Sigmoid colon (tissue), 7 donors: ENCODE data around the gene CHPF. TPM values are rescaled to one million over a fixed set of nuclear protein-coding genes. Genes with fewer than 3 reads are reported as not detected.

Experiments used
- DNase-seq: peaks from one replicate; pipeline ENCODE4 v3.0.0-alpha.2; 2019
- H3K27ac ChIP-seq, 4 donors: fragments of 200-600 bp; sonication (generic); one replicate each; pipeline ENCODE4 v1.5.1; 2016 to 2019; ENCODE audit warnings: mild to moderate bottlenecking in 1 of 4
- H3K27me3 ChIP-seq, 3 donors: fragments of 200-600 bp; sonication (generic); one replicate each; pipeline ENCODE4 v1.5.1; 2019; ENCODE audit warnings: mild to moderate bottlenecking in 1 of 3
- H3K36me3 ChIP-seq, 4 donors: fragments of 200-600 bp; sonication (generic); one replicate each; pipeline ENCODE4 v1.5.1; 2016 to 2019
- H3K4me1 ChIP-seq, 4 donors: fragments of 200-600 bp; sonication (generic); one replicate each; pipeline ENCODE4 v1.5.1; 2017 to 2019
- H3K4me3 ChIP-seq, 4 donors: fragments of 200-600 bp; sonication (generic); one replicate each; pipeline ENCODE4 v1.5.1; 2017 to 2019; ENCODE audit warnings: mild to moderate bottlenecking in 2 of 4, moderate library complexity in 1 of 4
- H3K9me3 ChIP-seq, 4 donors: fragments of 200-600 bp in 3 of 4; sonication (generic) in 3 of 4; one replicate each; pipeline versions ENCODE4 v1.5.1 to v1.6.1; 2013 to 2019
- EP300 ChIP-seq, 4 donors: sonication (generic); formaldehyde crosslinking; IDR thresholded peaks; one replicate each; pipeline ENCODE4 v1.6.1; 2017; ENCODE audit warnings: antibody characterized with exemption in 4 of 4
- POLR2A ChIP-seq, 2 donors: fragments of 450-650 bp; IDR thresholded peaks; one replicate each; pipeline ENCODE4 v1.6.1; 2016; ENCODE audit warnings: antibody characterized with exemption in 2 of 2, mild to moderate bottlenecking in 2 of 2, moderate library complexity in 2 of 2
- POLR2AphosphoS5 ChIP-seq, 4 donors: sonication (generic); formaldehyde crosslinking; IDR thresholded peaks; one replicate each; pipeline ENCODE4 v1.6.1; 2017; ENCODE audit warnings: antibody characterized with exemption in 4 of 4
- WGBS, 2 donors: extraction: QIAGEN DNeasy Blood & Tissue Kit; methylation state at CpG; one replicate each; pipeline ENCODE4 v1.1.7; 2013; 5-methylcytosine and 5-hydroxymethylcytosine counted together
- intact Hi-C: fragments of 100-400 bp; cut with DNase I; formaldehyde crosslinking; loops from one replicate; pipeline ENCODE4 v1.15.1; 2023
- polyA plus RNA-seq, 3 donors: library from polyadenylated mRNA; stranded (reverse); fragments of 200-250 nt; gene quantifications; one replicate each; pipeline ENCODE4 v1.2.3, GENCODE V29; 2013
- total RNA-seq, 4 donors: library from RNA; depleted of rRNA; stranded (reverse); fragments of >200 nt; gene quantifications; one replicate each; pipeline ENCODE4 v1.1.0, GENCODE V29; 2016
- TF ChIP-seq, protein P1 (sequence below), 4 experiments: fragments of 450-650 bp in 3 of 4; fragments of 200-600 bp in 1 of 4; IDR thresholded peaks; one replicate each; pipeline ENCODE4 v1.5.1; 2016 to 2019; ENCODE audit warnings: antibody characterized with exemption in 4 of 4, mild to moderate bottlenecking in 3 of 4, moderate library complexity in 2 of 4
- donor health status: healthy with polysubstance abuse.
- donor health status: Bipolar disorder and iron deficiency.
- donor health status: healthy.

Gene CHPF
- total and polyA plus RNA-seq, 7 donors, result 5.5 to 39.1 (median 21.3) TPM

DNA sequence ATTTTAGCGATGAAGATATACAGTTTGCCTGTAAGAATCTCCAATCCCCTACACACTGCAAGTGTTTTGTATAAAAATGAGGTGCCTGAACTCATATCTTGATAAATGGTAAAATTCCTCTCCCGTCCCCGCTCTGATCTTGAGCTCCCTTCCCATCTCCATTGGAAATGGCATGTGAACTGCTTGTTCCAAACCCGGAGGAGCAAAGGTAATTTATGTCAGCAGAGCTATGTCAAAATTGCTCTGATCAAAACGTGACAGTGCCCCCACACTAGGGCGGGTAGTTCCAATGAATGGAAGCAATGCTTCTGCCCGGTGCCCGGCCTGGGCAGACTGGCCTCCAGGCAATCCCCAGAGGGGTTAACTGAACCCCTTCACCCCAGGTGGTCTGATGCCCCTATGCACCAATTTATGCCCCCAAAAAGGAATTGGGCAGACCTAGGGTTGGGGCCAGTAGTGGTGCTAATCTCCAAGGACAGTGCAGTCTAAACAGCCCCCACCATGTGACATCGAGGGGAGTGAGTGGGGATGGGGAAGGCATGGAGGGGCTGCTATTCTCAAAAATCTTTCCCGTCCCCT lies 48.6 kb downstream of the CHPF start:
- Histone ChIP-seq H3K36me3 (peaks cover 7 to 34% (median 15%) of the 10 kb centered on the region in 4 donors), H3K4me1 (peaks cover 0 to 50% (median 43%) of the 10 kb centered on the region in 4 donors)
- intact Hi-C loops, result no loop called here

GRCh38 chr2:219493086-219493485 lies 50.5 kb downstream of the CHPF start:
- intact Hi-C loops, result no loop called here
- no peak overlapping the region for H3K4me3 ChIP-seq
- H3K36me3 ChIP-seq, result peaks cover 21 to 53% (median 34%) of the 10 kb centered on the region in 4 donors
- H3K27ac ChIP-seq, result peak overlapping the region in 3 of 4 donors; percentile 89 to 99 (median 99)
- DNase-seq, result no peak
- no peaks in the 10 kb centered on the region for H3K9me3 ChIP-seq
- WGBS, 2 donors, result 90 to 91% methylated on average over 5 of the region's 5 CpGs
- TF ChIP-seq EP300 (IDR thresholded peaks at IDR 0.05), result no peak
- no peak for TF ChIP-seq POLR2A (IDR thresholded peaks at IDR 0.05)
- no peak for TF ChIP-seq POLR2AphosphoS5 (IDR thresholded peaks at IDR 0.05)
- TF ChIP-seq, protein P1, sequence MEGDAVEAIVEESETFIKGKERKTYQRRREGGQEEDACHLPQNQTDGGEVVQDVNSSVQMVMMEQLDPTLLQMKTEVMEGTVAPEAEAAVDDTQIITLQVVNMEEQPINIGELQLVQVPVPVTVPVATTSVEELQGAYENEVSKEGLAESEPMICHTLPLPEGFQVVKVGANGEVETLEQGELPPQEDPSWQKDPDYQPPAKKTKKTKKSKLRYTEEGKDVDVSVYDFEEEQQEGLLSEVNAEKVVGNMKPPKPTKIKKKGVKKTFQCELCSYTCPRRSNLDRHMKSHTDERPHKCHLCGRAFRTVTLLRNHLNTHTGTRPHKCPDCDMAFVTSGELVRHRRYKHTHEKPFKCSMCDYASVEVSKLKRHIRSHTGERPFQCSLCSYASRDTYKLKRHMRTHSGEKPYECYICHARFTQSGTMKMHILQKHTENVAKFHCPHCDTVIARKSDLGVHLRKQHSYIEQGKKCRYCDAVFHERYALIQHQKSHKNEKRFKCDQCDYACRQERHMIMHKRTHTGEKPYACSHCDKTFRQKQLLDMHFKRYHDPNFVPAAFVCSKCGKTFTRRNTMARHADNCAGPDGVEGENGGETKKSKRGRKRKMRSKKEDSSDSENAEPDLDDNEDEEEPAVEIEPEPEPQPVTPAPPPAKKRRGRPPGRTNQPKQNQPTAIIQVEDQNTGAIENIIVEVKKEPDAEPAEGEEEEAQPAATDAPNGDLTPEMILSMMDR (IDR thresholded peaks at IDR 0.05), result no peak
- H3K4me1 ChIP-seq, result peaks cover 0 to 34% (median 31%) of the 10 kb centered on the region in 4 donors
- no peaks in the 10 kb centered on the region for H3K27me3 ChIP-seq

More for the DNA sequence above, 48.6 kb downstream of the CHPF start:
- no peaks in the 10 kb centered on the region for H3K27me3 ChIP-seq
- peak overlapping the region; percentile 89 to 100 (median 99) for H3K27ac ChIP-seq
- no peak for DNase-seq
- 21 to 29% methylated on average over 10 of the region's 10 CpGs for WGBS, 2 donors
- no peak overlapping the region for H3K4me3 ChIP-seq
- no peaks in the 10 kb centered on the region for H3K9me3 ChIP-seq
- TF ChIP-seq POLR2A (IDR thresholded peaks at IDR 0.05) (no peak), POLR2AphosphoS5 (IDR thresholded peaks at IDR 0.05) (peak in 2 of 4 donors; percentile 34 to 38)

DNA sequence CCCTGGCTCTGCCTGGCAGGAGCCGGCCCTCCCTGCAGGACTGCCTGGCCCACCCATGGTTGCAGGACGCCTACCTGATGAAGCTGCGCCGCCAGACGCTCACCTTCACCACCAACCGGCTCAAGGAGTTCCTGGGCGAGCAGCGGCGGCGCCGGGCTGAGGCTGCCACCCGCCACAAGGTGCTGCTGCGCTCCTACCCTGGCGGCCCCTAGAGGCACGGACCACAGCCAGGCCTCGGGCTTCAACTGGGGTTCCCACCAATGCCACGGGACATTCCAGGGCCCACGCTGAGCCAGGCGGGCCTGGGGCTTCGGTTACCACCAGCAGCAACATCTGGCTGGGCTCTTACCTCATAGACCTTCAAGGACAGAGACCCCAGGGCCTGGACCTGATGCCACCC lies 51.0 kb downstream of the CHPF start:
- no peak for DNase-seq
- H3K4me1 ChIP-seq, result peaks cover 0 to 30% (median 29%) of the 10 kb centered on the region in 4 donors
- no peak overlapping the region for H3K4me3 ChIP-seq
- 66 to 72% methylated on average over 20 of the region's 20 CpGs for WGBS, 2 donors
- TF ChIP-seq POLR2A (IDR thresholded peaks at IDR 0.05) (no peak), POLR2AphosphoS5 (IDR thresholded peaks at IDR 0.05) (no peak), EP300 (IDR thresholded peaks at IDR 0.05) (no peak)
- TF ChIP-seq, protein P1 (IDR thresholded peaks at IDR 0.05), result no peak
- no peaks in the 10 kb centered on the region for H3K27me3 ChIP-seq
- H3K27ac ChIP-seq, result peak overlapping the region in 3 of 4 donors; percentile 89 to 99 (median 99)
- peaks cover 21 to 59% (median 38%) of the 10 kb centered on the region in 4 donors for H3K36me3 ChIP-seq
- intact Hi-C loops, result no loop called here
- H3K9me3 ChIP-seq, result no peaks in the 10 kb centered on the region

GRCh38 chr2:219491278-219491963 lies 52.2 kb downstream of the CHPF start:
- DNase-seq, result no peak
- WGBS, 2 donors, result 72 to 83% methylated on average over 14 of the region's 14 CpGs
- no peaks in the 10 kb centered on the region for H3K9me3 ChIP-seq
- H3K27me3 ChIP-seq, result no peaks in the 10 kb centered on the region
- TF ChIP-seq, protein P1 (IDR thresholded peaks at IDR 0.05), result no peak
- TF ChIP-seq EP300 (IDR thresholded peaks at IDR 0.05) (no peak), POLR2A (IDR thresholded peaks at IDR 0.05) (no peak), POLR2AphosphoS5 (IDR thresholded peaks at IDR 0.05) (no peak)
- peaks cover 0 to 19% (median 17%) of the 10 kb centered on the region in 4 donors for H3K4me1 ChIP-seq
- intact Hi-C loops, result no loop called here
- peaks cover 21 to 70% (median 40%) of the 10 kb centered on the region in 4 donors for H3K36me3 ChIP-seq
- H3K4me3 ChIP-seq, result no peak overlapping the region
- H3K27ac ChIP-seq, result peak overlapping the region in 3 of 4 donors; percentile 61 to 99 (median 99)

GRCh38 chr2:219490600-219491130 lies 52.9 kb downstream of the CHPF start:
- intact Hi-C loops, result no loop called here
- TF ChIP-seq EP300 (IDR thresholded peaks at IDR 0.05), result no peak
- TF ChIP-seq POLR2AphosphoS5 (IDR thresholded peaks at IDR 0.05), result peak in 2 of 4 donors; percentile 13 to 35
- 62 to 83% methylated on average over 10 of the region's 10 CpGs for WGBS, 2 donors
- Histone ChIP-seq H3K36me3 (peaks cover 21 to 77% (median 43%) of the 10 kb centered on the region in 4 donors), H3K4me1 (peaks cover 0 to 11% (median 11%) of the 10 kb centered on the region in 4 donors), H3K27ac (peak overlapping the region in 3 of 4 donors; percentile 61 to 99 (median 99)), H3K9me3 (no peaks in the 10 kb centered on the region), H3K27me3 (no peaks in the 10 kb centered on the region), H3K4me3 (no peak overlapping the region)
- DNase-seq, result no peak
